Ascending aorta (tissue), 2 donors: ENCODE measurements around the gene KLF12. TPM values are rescaled to one million over a fixed set of nuclear protein-coding genes. Genes with fewer than 3 reads are reported as not detected.

Experiments
- DNase-seq, 2 donors: peaks; one replicate each; pipeline ENCODE4 v3.0.0-alpha.2; 2019; ENCODE audit warnings: low spot score in 2 of 2
- H3K27ac ChIP-seq, 2 donors: fragments of 200-600 bp; sonication (generic); one replicate each; pipeline ENCODE4 v1.5.1; 2016 to 2017; ENCODE audit warnings: mild to moderate bottlenecking in 1 of 2
- H3K27me3 ChIP-seq: fragments of 200-600 bp; sonication (generic); one replicate; pipeline ENCODE4 v1.5.1; 2017
- H3K36me3 ChIP-seq, 2 donors: fragments of 200-600 bp; sonication (generic); one replicate each; pipeline ENCODE4 v1.5.1; 2016
- H3K4me1 ChIP-seq, 2 donors: fragments of 200-600 bp; sonication (generic); one replicate each; pipeline ENCODE4 v1.5.1; 2016 to 2017; ENCODE audit warnings: mild to moderate bottlenecking in 1 of 2
- H3K4me3 ChIP-seq, 2 donors: fragments of 200-600 bp; sonication (generic); one replicate each; pipeline ENCODE4 v1.5.1; 2016 to 2017; ENCODE audit warnings: mild to moderate bottlenecking in 1 of 2
- H3K9me3 ChIP-seq, 2 donors: fragments of 200-600 bp; sonication (generic); one replicate each; pipeline ENCODE4 v1.5.1; 2016
- CTCF ChIP-seq, 3 experiments: fragments of 200-600 bp in 2 of 3; fragments of 450-650 bp in 1 of 3; sonication (generic) in 2 of 3; IDR thresholded peaks; one replicate each; pipeline ENCODE4 v1.5.1; 2016 to 2019; ENCODE audit warnings: antibody characterized with exemption in 3 of 3, mild to moderate bottlenecking in 1 of 3, moderate library complexity in 1 of 3
- intact Hi-C: fragments of 100-400 bp; cut with DNase I; formaldehyde crosslinking; loops from one replicate; pipeline ENCODE4 v1.15.1; 2023
- total RNA-seq: library from RNA; depleted of rRNA; stranded (reverse); fragments of >200 nt; gene quantifications from one replicate; pipeline ENCODE4 v1.1.0, GENCODE V29; 2016

Gene KLF12
- total RNA-seq, 1 donor from 2014 or later = 17.9 TPM

DNA sequence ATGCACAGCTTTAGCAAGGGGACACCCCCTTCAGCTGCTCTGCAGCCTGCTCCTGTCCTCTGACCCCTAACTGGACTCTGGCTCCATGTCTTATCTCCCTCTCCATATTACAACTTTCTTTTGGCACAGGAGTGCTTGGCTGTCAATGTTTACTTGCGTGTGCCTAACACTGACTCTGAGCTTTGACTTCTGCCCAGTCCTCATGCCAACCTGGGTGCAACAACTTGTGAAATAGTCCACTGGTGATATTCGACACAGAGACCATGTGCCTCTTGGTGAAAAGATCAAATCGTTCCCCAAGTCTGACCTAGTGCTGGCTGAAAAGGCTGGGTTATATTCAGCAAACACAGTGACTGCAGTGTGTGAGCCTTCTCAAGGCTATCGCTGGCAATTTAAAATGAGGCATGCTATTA, 34.1 kb upstream of the KLF12 start:
- DNase-seq = no peak
- intact Hi-C loops = no loop called here
- Histone ChIP-seq H3K4me1 (no peaks in the 10 kb centered on the region), H3K9me3 (no peaks in the 10 kb centered on the region), H3K27ac (no peak overlapping the region), H3K36me3 (no peaks in the 10 kb centered on the region), H3K27me3 (no peaks in the 10 kb centered on the region), H3K4me3 (no peak overlapping the region)
- TF ChIP-seq CTCF (IDR thresholded peaks at IDR 0.05) = no peak

DNA sequence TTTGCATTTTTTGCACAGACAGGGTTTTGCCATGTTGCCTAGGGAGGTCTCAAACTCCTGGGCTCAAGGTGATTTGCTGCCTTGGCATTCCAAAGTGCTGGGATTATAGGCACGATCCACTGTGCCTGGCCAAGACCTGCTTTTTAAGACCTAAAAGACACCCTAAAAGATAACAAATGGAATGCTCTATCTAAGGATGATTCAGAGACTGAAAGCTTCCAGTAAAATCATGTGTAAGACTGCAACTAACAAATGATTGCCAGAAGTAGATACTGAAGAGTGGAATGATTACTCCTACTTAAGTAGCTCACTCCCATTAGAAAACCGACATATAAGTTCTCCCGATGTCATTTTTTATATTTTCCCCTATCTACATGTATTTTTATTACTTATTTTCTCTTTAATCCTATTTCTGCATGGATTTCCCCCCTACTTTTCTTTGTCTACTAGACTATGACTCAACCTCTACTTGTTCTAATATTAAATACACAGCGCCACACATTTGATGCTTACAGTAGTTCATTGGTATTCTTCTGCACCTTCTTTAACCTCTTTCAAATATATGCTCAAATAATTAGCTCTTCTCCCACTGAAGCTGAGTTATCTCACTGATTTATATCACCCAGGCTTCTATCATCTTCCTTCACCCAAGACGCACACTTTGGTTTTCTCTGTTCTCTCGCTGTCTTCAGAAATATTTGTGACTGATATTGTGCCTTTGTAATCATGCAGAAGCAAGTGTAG, 32.2 kb upstream of the KLF12 start:
- DNase-seq = no peak
- Histone ChIP-seq H3K27me3 (no peaks in the 10 kb centered on the region), H3K4me1 (no peaks in the 10 kb centered on the region), H3K36me3 (no peaks in the 10 kb centered on the region), H3K4me3 (no peak overlapping the region), H3K9me3 (no peaks in the 10 kb centered on the region), H3K27ac (no peak overlapping the region)
- intact Hi-C loops = no loop called here
- TF ChIP-seq CTCF (IDR thresholded peaks at IDR 0.05) = no peak

DNA sequence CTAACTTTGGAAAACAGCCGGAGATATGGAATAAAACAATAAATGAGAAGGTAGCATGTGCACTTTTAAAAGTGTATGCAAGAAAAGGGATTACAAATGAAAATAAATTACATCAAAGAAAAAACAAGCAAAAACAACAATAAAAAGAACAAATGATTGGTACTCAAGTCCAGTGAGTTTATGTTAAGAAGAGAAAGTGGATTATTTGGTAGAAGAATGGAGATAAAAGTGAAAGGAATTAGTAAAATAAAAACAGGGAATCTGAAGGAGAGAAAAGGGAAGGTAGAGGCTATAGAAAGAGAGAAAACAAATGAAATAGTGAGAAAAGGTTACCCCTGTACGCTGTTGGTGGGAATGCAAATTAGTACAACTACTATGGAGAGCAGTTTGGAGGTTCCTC, 28.6 kb upstream of the KLF12 start:
- intact Hi-C loops = no loop called here
- no peak overlapping the region for H3K4me3 ChIP-seq

GRCh38 chr13:74162135-74162534, 27.9 kb upstream of the KLF12 start:
- Histone ChIP-seq H3K4me3 (no peak overlapping the region), H3K27ac (no peak overlapping the region), H3K27me3 (no peaks in the 10 kb centered on the region), H3K9me3 (no peaks in the 10 kb centered on the region), H3K36me3 (no peaks in the 10 kb centered on the region), H3K4me1 (no peaks in the 10 kb centered on the region)
- intact Hi-C loops = no loop called here
- no peak for TF ChIP-seq CTCF (IDR thresholded peaks at IDR 0.05)
- no peak for DNase-seq

More for the DNA sequence above, 28.6 kb upstream of the KLF12 start:
- no peak overlapping the region for H3K27ac ChIP-seq
- DNase-seq = no peak
- no peaks in the 10 kb centered on the region for H3K27me3 ChIP-seq
- no peak for TF ChIP-seq CTCF (IDR thresholded peaks at IDR 0.05)
- no peaks in the 10 kb centered on the region for H3K4me1 ChIP-seq
- H3K9me3 ChIP-seq = no peaks in the 10 kb centered on the region
- H3K36me3 ChIP-seq = no peaks in the 10 kb centered on the region

GRCh38 chr13:74158571-74159352, 24.6 kb upstream of the KLF12 start:
- H3K27me3 ChIP-seq = no peaks in the 10 kb centered on the region
- no peaks in the 10 kb centered on the region for H3K36me3 ChIP-seq
- H3K4me1 ChIP-seq = no peaks in the 10 kb centered on the region
- DNase-seq = no peak
- no peaks in the 10 kb centered on the region for H3K9me3 ChIP-seq
- TF ChIP-seq CTCF (IDR thresholded peaks at IDR 0.05) = no peak
- intact Hi-C loops = no loop called here
- H3K4me3 ChIP-seq = no peak overlapping the region
- no peak overlapping the region for H3K27ac ChIP-seq
